PC-3 (cell line): ENCODE data around the gene TLCD2. TPM values are rescaled to one million over a fixed set of nuclear protein-coding genes. Genes with fewer than 3 reads are reported as not detected.

Source experiments
- ATAC-seq: fragments of 200-7000 bp; cut with Tn5 transposase; 2 replicates; pipeline ENCODE4 v1.9.1; 2020; ENCODE audit warnings: mild to moderate bottlenecking, moderate library complexity
- BruUV-seq: library from RNA; stranded (reverse); fragments of 400-500 nt; replicated peaks from 2 replicates; lab custom pipeline; 2021; lab: Mats Ljungman, UMichigan
- CTCF ChIA-PET: fragments of 300-600 bp; sonication (Branson Sonifier 250); formaldehyde crosslinking; loops from one replicate; lab custom pipeline; 2022; ENCODE audit warnings: antibody characterized with exemption; lab: Charles Lee
- POLR2A ChIA-PET: fragments of 300-600 bp; sonication (Branson Sonifier 250); formaldehyde crosslinking; loops from one replicate; lab custom pipeline; 2022; ENCODE audit warnings: antibody characterized with exemption; ENCODE audit not compliant: unreplicated experiment; lab: Charles Lee
- DNase-seq: peaks from one replicate; pipeline ENCODE4 v3.0.0-alpha.2; 2015
- H2AFZ ChIP-seq: fragments of 300-600 bp; sonication (generic); 2 replicates; pipeline ENCODE4 v1.6.0; 2016; ENCODE audit warnings: antibody characterized with exemption, low read length
- H3F3A ChIP-seq: fragments of 300-600 bp; sonication (generic); one replicate; pipeline ENCODE4 v1.6.0; 2017; ENCODE audit warnings: antibody characterized with exemption, low read length, control low read depth, mild to moderate bottlenecking; ENCODE audit not compliant: unreplicated experiment
- H3K27ac ChIP-seq: fragments of 300-600 bp; sonication (generic); 2 replicates; pipeline ENCODE4 v1.5.1; 2016; ENCODE audit warnings: mild to moderate bottlenecking, low read length
- H3K27me3 ChIP-seq: fragments of 300-600 bp; sonication (generic); 2 replicates; pipeline ENCODE4 v1.6.1; 2016; ENCODE audit warnings: low read length, mixed read lengths
- H3K36me3 ChIP-seq: fragments of 300-600 bp; sonication (generic); 2 replicates; pipeline ENCODE4 v1.6.1; 2016; ENCODE audit warnings: low read depth, mixed run types, low read length, mixed read lengths
- H3K4me1 ChIP-seq: fragments of 300-600 bp; sonication (generic); 2 replicates; pipeline ENCODE4 v1.5.1; 2016; ENCODE audit warnings: low read length; ENCODE audit not compliant: insufficient read depth
- H3K4me2 ChIP-seq: fragments of 300-600 bp; sonication (generic); 2 replicates; pipeline ENCODE4 v1.6.0; 2016; ENCODE audit warnings: low read length
- H3K4me3 ChIP-seq: fragments of 300-600 bp; sonication (generic); 2 replicates; pipeline ENCODE4 v1.5.1; 2016; ENCODE audit warnings: mild to moderate bottlenecking, low read length, mixed read lengths
- H3K79me2 ChIP-seq: fragments of 300-600 bp; sonication (generic); 2 replicates; pipeline ENCODE4 v1.6.1; 2017; ENCODE audit warnings: low read length, mixed read lengths
- H3K9ac ChIP-seq: fragments of 300-600 bp; sonication (generic); 2 replicates; pipeline ENCODE4 v1.6.0; 2016; ENCODE audit warnings: mild to moderate bottlenecking, low read length
- H3K9me2 ChIP-seq: fragments of 300-600 bp; sonication (generic); replicated peaks from 2 replicates; pipeline ENCODE4 v1.6.1; 2016; ENCODE audit warnings: mixed run types, low read length, mixed read lengths
- H3K9me3 ChIP-seq: fragments of 300-600 bp; sonication (generic); 2 replicates; pipeline ENCODE4 v1.6.1; 2016; ENCODE audit warnings: low read length, mixed read lengths
- H4K20me1 ChIP-seq: fragments of 300-600 bp; sonication (generic); 2 replicates; pipeline ENCODE4 v1.6.1; 2016; ENCODE audit warnings: low read length, mixed read lengths
- EZH2 ChIP-seq: fragments of 300-600 bp; sonication (generic); IDR thresholded peaks from one replicate; pipeline ENCODE4 v1.6.1; 2017; ENCODE audit warnings: antibody characterized with exemption, mild to moderate bottlenecking, low read length; ENCODE audit not compliant: unreplicated experiment
- EZH2phosphoT487 ChIP-seq: fragments of 300-600 bp; sonication (generic); IDR thresholded peaks from 2 replicates; pipeline ENCODE4 v1.6.1; 2018; ENCODE audit warnings: mild to moderate bottlenecking, antibody characterized with exemption, low read length, borderline replicate concordance
- intact Hi-C: fragments of 100-400 bp; cut with micrococcal nuclease; formaldehyde crosslinking; loops from 2 replicates; pipeline ENCODE4 v1.9.0; 2023
- total RNA-seq: library from RNA; depleted of rRNA; stranded (reverse); fragments of >200 nt; gene quantifications from 2 replicates; pipeline ENCODE4 v1.2.3, GENCODE V29; 2014
- TF ChIP-seq, protein P1 (sequence below): fragments of 300-600 bp; sonication (generic); conservative IDR thresholded peaks from 2 replicates; pipeline ENCODE4 v1.5.1; 2017; ENCODE audit warnings: antibody characterized with exemption, low read depth, mild to moderate bottlenecking, low read length

TLCD2 gene
- total RNA-seq, 1 experiment from 2014 or later = 0.77 TPM

DNA sequence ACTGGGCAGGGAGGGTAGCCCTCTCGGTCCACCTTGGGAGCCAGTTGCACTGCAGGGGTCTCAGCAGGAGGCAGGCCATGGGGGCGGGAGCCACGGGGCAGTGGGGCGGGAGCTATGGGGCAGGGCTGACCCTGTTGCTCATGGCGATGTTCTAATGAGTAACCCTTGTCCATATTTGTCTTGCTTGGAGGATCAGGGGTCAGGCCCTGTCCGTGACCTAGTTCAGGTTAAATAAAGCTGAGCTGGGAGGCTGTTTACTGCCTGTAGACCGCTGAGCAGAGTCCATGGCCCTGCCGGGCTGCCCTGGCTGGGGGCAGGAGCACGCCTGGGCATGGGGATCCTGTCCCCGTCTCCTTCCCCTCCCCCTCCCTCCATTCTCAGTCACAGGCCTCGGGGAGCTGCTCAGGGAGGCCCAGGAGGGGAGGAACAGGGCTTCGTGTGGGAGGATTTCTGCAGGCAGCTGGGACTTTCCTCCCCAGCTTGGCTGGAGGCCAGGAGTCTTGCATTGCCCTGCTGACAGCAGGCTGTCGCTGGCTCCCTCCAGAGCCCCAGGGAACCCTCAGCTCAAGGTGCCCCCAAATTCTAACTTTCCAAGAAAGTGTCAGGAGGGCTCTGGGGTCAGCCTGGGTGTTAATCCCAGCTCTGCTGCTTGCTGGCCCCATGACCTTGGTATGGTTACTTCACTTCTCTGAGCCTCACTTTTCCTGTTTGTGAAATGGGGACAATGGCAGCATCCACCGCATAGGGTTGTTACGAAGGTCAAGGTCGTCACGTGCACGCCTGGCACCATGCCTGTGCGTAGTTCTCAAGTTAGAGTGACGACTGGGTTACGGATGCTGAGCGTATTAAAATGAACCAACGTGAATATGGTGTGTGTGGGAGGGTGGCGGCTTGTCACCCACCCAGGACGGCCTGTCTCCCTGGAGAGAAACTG is 26.4 kb upstream of the TLCD2 start:
- no peaks in the 10 kb centered on the region for H3K9me3 ChIP-seq
- no peak overlapping the region for H3K4me3 ChIP-seq
- ChIA-PET CTCF (no interaction called here), POLR2A (no interaction called here)
- H3F3A ChIP-seq = no peaks in the 10 kb centered on the region
- TF ChIP-seq EZH2 = no peak
- TF ChIP-seq EZH2phosphoT487 = no peak
- TF ChIP-seq, protein P1, sequence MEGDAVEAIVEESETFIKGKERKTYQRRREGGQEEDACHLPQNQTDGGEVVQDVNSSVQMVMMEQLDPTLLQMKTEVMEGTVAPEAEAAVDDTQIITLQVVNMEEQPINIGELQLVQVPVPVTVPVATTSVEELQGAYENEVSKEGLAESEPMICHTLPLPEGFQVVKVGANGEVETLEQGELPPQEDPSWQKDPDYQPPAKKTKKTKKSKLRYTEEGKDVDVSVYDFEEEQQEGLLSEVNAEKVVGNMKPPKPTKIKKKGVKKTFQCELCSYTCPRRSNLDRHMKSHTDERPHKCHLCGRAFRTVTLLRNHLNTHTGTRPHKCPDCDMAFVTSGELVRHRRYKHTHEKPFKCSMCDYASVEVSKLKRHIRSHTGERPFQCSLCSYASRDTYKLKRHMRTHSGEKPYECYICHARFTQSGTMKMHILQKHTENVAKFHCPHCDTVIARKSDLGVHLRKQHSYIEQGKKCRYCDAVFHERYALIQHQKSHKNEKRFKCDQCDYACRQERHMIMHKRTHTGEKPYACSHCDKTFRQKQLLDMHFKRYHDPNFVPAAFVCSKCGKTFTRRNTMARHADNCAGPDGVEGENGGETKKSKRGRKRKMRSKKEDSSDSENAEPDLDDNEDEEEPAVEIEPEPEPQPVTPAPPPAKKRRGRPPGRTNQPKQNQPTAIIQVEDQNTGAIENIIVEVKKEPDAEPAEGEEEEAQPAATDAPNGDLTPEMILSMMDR = no peak
- H3K27ac ChIP-seq = no peak overlapping the region
- no peaks in the 10 kb centered on the region for H3K27me3 ChIP-seq
- no TSS peak for BruUV-seq
- no peak overlapping the region for H2AFZ ChIP-seq
- H3K9me2 ChIP-seq = no peaks in the 10 kb centered on the region
- intact Hi-C loops = no loop called here
- DNase-seq (no peak), ATAC-seq (no peak)
- no peak overlapping the region for H3K4me2 ChIP-seq
- H4K20me1 ChIP-seq = no peaks in the 10 kb centered on the region
- H3K36me3 ChIP-seq = no peaks in the 10 kb centered on the region
- no peak overlapping the region for H3K9ac ChIP-seq
- no peaks in the 10 kb centered on the region for H3K79me2 ChIP-seq
- no peaks in the 10 kb centered on the region for H3K4me1 ChIP-seq

- CTCF ChIA-PET = no interaction called here
- no peak overlapping the region for H3K9ac ChIP-seq
- H3K4me3 ChIP-seq = no peak overlapping the region
- no peaks in the 10 kb centered on the region for H3K27me3 ChIP-seq
- H3K27ac ChIP-seq = no peak overlapping the region
- no TSS peak for BruUV-seq
- H4K20me1 ChIP-seq = no peaks in the 10 kb centered on the region
- H2AFZ ChIP-seq = no peak overlapping the region
- no peaks in the 10 kb centered on the region for H3K9me2 ChIP-seq
- H3K4me1 ChIP-seq = no peaks in the 10 kb centered on the region
- DNase-seq = no peak
- no peak overlapping the region for H3K4me2 ChIP-seq
- TF ChIP-seq, protein P1 = no peak
- no peak for TF ChIP-seq EZH2
- TF ChIP-seq EZH2phosphoT487 = no peak
- H3K36me3 ChIP-seq = no peaks in the 10 kb centered on the region
- no peaks in the 10 kb centered on the region for H3K9me3 ChIP-seq
- H3K79me2 ChIP-seq = no peaks in the 10 kb centered on the region
- POLR2A ChIA-PET = no interaction called here
- intact Hi-C loops = no loop called here
- H3F3A ChIP-seq = no peaks in the 10 kb centered on the region
- no peak for ATAC-seq
Measured at GRCh38 chr17:1735834-1736347, 25.7 kb upstream of the TLCD2 start.

GRCh38 chr17:1735418-1735817 is 25.2 kb upstream of the TLCD2 start:
- Histone ChIP-seq H3K9me3 (no peaks in the 10 kb centered on the region), H3F3A (no peaks in the 10 kb centered on the region), H3K9ac (no peak overlapping the region), H4K20me1 (no peaks in the 10 kb centered on the region), H3K4me2 (no peak overlapping the region), H3K27me3 (no peaks in the 10 kb centered on the region), H3K79me2 (no peaks in the 10 kb centered on the region), H3K9me2 (no peaks in the 10 kb centered on the region), H3K4me1 (no peaks in the 10 kb centered on the region), H3K27ac (no peak overlapping the region), H3K4me3 (no peak overlapping the region), H2AFZ (no peak overlapping the region), H3K36me3 (no peaks in the 10 kb centered on the region)
- POLR2A ChIA-PET = no interaction called here
- BruUV-seq = no TSS peak
- TF ChIP-seq, protein P1 = no peak
- TF ChIP-seq EZH2 = no peak
- no peak for TF ChIP-seq EZH2phosphoT487
- no peak for DNase-seq
- ATAC-seq = no peak
- intact Hi-C loops = no loop called here
- CTCF ChIA-PET = no interaction called here
